Stimulated activated CD8-positive, alpha-beta memory T cell treated with anti-CD3 and anti-CD28 coated beads, Interleukin-4, amount 100 ng/mL, for 48 hours (primary cell): ENCODE measurements around the gene TACR2.

Experiments used
- DNase-seq: peaks from one replicate; pipeline ENCODE4 v3.0.0-alpha.2; 2020

Gene TACR2

GRCh38 chr10:69449841-69450240 is 33.1 kb upstream of the TACR2 start:
- DNase-seq: peak; percentile 67

- no peak for DNase-seq
Measured at GRCh38 chr10:69446650-69447151, 30.0 kb upstream of the TACR2 start.

DNA sequence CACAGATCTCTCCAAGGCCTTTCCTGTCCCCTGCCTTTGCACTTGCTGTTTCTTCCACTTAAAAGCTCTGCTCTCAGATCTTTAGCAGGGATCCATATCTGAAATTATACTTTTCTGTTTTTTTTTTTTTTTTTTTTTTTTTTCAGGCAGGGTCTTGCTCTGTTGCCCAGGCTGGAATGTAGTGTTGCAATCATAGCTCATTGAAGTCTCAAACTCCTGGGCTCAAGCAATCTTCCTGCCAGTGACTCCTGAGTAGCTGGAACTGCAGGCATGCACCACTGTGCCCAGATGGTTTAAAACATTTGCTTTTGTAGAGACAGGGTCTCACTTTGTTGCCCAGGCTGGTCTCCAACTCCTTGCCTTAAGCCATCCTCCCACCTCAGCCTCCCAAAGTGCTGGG is 29.5 kb upstream of the TACR2 start:
- no peak for DNase-seq

DNA sequence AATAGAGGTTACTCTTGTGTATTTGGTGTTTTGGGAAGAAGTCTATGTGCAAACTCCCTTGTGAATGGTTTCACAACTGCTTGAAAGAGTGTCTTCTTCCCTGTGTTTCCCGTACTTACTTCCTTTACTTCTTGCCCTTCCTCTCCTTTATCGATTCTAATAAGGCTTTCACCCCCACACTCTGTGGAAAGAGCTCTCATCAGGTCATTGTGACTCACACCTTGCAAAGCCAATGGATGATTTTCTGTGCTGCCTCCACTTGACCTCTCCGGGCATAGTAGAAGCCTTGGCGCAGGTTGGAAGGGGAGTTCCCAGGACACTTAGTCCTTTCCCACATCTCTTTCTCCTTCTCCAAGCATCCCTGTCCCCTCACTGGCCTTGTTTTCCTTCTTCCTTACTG is 28.3 kb upstream of the TACR2 start:
- no peak for DNase-seq

- no peak for DNase-seq
Measured at GRCh38 chr10:69443354-69443753, 26.6 kb upstream of the TACR2 start.

DNA sequence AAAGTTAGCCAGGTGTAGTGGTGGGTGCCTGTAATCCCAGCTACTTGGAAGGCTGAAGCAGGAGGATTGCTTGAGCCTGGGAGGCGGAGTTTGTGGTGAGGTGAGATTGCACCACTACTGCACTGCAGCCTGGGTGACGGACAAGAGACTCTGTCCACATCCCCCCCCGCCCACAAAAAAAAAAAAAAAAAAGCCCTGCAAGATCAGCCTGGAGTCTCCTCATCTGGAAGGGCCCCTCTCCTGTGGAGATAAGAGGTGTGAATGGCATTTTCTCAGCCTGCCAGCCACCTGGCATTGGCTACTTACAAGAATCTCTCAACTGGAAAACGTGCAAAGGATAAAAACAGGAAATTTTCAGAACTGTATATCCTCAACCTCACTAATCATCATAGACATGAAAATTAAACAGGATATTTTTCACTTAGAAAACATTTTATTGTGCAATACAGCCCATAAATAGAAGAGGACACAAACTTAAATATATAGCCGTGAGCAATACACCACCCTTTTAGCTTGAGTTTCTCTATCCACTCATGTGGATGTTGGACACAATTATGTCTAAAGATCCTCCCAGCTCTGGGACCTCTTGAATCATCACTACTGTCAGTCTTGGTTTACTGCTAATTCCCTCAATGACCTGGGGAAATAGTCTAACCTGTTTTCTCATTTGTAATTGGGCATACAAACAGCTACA is 23.2 kb upstream of the TACR2 start:
- no peak for DNase-seq

DNA sequence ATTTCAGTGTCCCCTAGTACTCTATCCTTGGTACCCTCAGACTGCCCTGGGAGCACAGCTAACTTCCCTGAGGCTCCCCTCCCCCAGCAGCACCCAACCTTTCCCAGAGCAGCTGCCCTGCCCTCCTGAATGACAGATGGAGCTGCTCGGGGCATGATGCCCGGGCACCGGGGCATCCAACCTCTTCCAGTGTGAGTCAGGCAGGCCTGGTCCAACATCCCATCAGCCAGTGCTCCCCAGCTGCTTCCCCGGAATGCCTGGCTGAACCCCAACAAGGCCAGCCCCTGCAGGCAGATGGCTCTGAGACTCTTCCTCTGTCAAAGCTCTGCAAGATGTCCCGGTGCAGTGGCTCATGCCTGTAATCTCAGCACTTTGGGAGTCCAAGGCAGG is 22.6 kb upstream of the TACR2 start:
- no peak for DNase-seq

- DNase-seq: no peak
Measured at GRCh38 chr10:69438536-69439349, 22.0 kb upstream of the TACR2 start.

GRCh38 chr10:69437321-69438259 is 20.9 kb upstream of the TACR2 start:
- no peak for DNase-seq

DNA sequence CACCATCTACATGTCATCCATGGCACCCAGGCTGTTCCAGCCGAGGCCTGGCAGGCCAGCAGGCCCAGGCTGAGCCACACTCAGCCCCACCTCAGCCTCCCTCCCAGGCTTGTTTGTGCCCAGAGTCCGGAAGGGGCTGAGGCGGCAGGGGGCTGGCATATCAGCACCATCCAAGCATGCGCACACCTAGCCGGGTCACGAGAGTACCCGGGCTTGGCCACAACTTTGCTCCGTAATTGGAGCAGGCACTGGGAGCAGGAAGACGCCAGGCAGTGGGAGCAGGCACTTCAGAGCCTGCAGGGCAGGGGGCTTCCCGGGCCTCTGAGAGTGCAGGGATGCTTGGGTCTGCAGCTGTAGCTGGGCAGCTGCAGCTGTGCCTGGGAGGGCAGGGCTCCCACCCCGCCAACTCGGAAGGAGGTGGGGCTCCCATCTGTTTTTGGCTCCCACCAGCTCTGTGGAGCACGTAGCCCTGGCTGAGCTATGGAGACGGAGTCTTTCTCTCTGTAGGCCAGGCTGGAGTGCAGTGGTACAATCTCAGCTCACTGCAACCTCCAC is 19.3 kb upstream of the TACR2 start:
- no peak for DNase-seq

GRCh38 chr10:69434926-69435325 is 18.2 kb upstream of the TACR2 start:
- DNase-seq: no peak

GRCh38 chr10:69434169-69434568 is 17.5 kb upstream of the TACR2 start:
- DNase-seq: no peak

GRCh38 chr10:69428165-69428564 is 11.4 kb upstream of the TACR2 start:
- no peak for DNase-seq

DNA sequence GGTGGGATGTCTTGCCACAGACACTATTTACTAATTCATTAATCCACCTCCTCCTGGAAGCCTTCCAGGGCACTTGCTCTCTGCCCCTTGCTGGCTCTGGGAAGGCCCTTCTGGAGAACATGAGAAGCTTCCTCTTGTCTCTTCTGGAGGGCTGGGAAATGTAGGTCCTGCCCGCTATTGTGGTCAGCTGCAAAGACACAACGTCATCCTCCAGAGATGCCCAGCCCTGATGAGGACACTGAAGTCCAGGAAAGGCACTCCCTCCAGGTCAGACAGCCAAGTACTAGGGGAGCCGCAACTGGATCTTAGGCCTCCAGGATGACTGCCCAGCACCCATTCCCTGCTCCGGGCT is 9.6 kb upstream of the TACR2 start:
- DNase-seq: no peak

GRCh38 chr10:69425511-69426298 is 9.0 kb upstream of the TACR2 start:
- no peak for DNase-seq

GRCh38 chr10:69425041-69425440 is 8.3 kb upstream of the TACR2 start:
- no peak for DNase-seq

DNA sequence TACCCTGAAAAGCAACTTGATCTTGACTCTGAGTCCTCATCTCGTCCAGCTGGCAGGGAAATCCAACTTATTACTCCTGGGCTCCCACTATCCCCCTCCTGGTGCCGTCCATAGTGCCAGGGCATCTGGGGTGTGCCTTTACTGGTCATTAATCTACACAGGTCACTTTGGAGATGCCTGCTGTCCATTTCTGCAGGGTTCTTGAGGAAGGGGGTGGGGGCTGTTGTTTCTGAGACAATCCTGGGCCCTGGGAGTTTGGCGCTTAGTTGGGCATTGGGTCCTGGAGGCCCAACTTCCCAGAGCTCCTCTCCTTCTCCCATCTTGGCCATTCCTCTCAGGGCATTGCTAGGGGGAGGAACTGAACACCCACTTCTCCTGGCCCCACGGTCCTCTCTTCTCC is 6.0 kb upstream of the TACR2 start:
- DNase-seq: no peak

- DNase-seq: no peak
Measured at GRCh38 chr10:69421611-69422308, 5.0 kb upstream of the TACR2 start.

DNA sequence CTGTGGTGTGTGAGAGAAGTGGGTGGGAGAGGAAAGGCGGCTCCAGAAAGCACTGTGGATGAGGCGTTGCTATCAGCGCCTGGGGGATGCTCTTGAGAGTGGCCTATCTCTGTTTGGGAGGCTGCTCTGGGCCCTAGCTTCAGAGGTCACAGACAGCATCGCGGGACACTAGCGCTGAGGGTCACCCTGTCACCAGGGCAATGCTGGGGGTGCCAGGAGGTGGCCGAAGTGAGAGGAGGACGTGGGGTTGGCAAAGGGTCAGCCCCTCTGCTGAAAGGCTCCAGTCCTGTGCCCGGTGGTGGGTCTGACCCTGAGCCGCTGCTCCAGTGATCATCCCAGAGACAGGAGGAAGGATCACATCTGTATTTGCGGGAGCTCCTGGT is 3.0 kb upstream of the TACR2 start:
- no peak for DNase-seq

- DNase-seq: no peak
Measured at GRCh38 chr10:69419096-69419743, 2.5 kb upstream of the TACR2 start.
